ENCODE data around the gene ELF5. TPM values are rescaled to one million over a fixed set of nuclear protein-coding genes. Genes with fewer than 3 reads are reported as not detected.

The ELF5 gene
- total RNA-seq, 6 experiments from 2014 or later: 0.09 to 0.22 TPM; not detected in 4

- whole genome bisulfite sequencing (ENCODE audit: insufficient coverage, low coverage, low lambda C conversion rate, missing lambda C conversion rate): 94% methylated on average over 2 of the region's 2 CpGs
- ATAC-seq (no peak), DNase-seq (no peak)
- H3K36me3 ChIP-seq: no peaks in the 10 kb centered on the region
- H3K4me3 ChIP-seq: no peak overlapping the region
- intact Hi-C loops (cut with DNase I): no loop called here
- no peak for TF ChIP-seq CTCF (IDR thresholded peaks at IDR 0.05)
- no peak for TF ChIP-seq POLR2A (IDR thresholded peaks at IDR 0.05)
- H3K27ac ChIP-seq: no peak overlapping the region
- H3K27me3 ChIP-seq: no peaks in the 10 kb centered on the region
- no peaks in the 10 kb centered on the region for H3K4me1 ChIP-seq
- H3K9me3 ChIP-seq: no peaks in the 10 kb centered on the region
These were observed 6.1 kb upstream of the ELF5 start for GRCh38 chr11:34519595-34520235.

GRCh38 chr11:34516247-34517040, 2.9 kb upstream of the ELF5 start:
- Histone ChIP-seq H3K4me1 (no peaks in the 10 kb centered on the region), H3K4me3 (no peak overlapping the region), H3K36me3 (no peaks in the 10 kb centered on the region), H3K9me3 (no peaks in the 10 kb centered on the region), H3K27me3 (no peaks in the 10 kb centered on the region), H3K27ac (no peak overlapping the region)
- TF ChIP-seq CTCF (IDR thresholded peaks at IDR 0.05) (no peak), POLR2A (IDR thresholded peaks at IDR 0.05) (no peak)
- ATAC-seq (no peak), DNase-seq (no peak)
- WGBS (ENCODE audit: insufficient coverage, low coverage, low lambda C conversion rate, missing lambda C conversion rate): 83% methylated on average over 6 of the region's 6 CpGs
- intact Hi-C loops (cut with DNase I): no loop called here

- Histone ChIP-seq H3K9me3 (no peaks in the 10 kb centered on the region), H3K4me3 (no peak overlapping the region), H3K27ac (no peak overlapping the region), H3K27me3 (no peaks in the 10 kb centered on the region), H3K4me1 (no peaks in the 10 kb centered on the region), H3K36me3 (no peaks in the 10 kb centered on the region)
- WGBS (ENCODE audit: insufficient coverage, low coverage, low lambda C conversion rate, missing lambda C conversion rate): 79% methylated on average over 6 of the region's 7 CpGs
- no peak for TF ChIP-seq POLR2A (IDR thresholded peaks at IDR 0.05)
- no peak for TF ChIP-seq CTCF (IDR thresholded peaks at IDR 0.05)
- intact Hi-C loops (cut with DNase I): no loop called here
- no peak for ATAC-seq
- DNase-seq: no peak
These were observed 1.0 kb upstream of the ELF5 start for GRCh38 chr11:34514597-34514996.

- no peak overlapping the region for H3K27ac ChIP-seq
- no peaks in the 10 kb centered on the region for H3K4me1 ChIP-seq
- no peak for TF ChIP-seq POLR2A (IDR thresholded peaks at IDR 0.05)
- peak; percentile 66 to 75 (median 72) for TF ChIP-seq CTCF (IDR thresholded peaks at IDR 0.05)
- DNase-seq: peak; percentile 52 to 68 (median 60)
- H3K36me3 ChIP-seq: no peaks in the 10 kb centered on the region
- 55% methylated on average over 15 of the region's 24 CpGs for WGBS (ENCODE audit: insufficient coverage, low coverage, low lambda C conversion rate, missing lambda C conversion rate)
- ATAC-seq: peak; percentile 92 to 96 (median 96)
- H3K27me3 ChIP-seq: no peaks in the 10 kb centered on the region
- H3K9me3 ChIP-seq: no peaks in the 10 kb centered on the region
- intact Hi-C loops (cut with DNase I): no loop called here
- no peak overlapping the region for H3K4me3 ChIP-seq
These were observed 533 bp downstream of the ELF5 start for GRCh38 chr11:34512840-34513681.

Measured in right lobe of liver (tissue), 6 donors.